Measurements from ENCODE around the gene DLGAP1.

Gene DLGAP1

DNA sequence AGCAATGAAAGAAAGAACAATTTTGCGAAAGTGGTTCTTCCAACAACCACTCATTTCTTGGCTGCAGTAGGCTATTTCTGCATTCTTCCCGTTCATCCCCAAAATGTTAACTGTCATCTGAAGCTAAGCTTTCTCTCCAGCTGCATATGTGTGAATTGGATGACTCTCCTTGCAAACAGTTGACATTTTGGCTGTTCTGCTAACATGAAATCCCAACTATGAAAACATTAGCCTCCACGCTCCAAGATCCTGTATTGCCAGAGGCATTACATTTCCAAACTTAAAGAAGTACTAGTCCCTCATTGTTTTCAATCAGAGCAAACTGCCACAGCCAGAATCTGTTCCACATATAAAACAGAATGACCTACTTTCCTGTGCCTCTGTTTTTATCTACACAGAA, 916.7 kb downstream of the DLGAP1 start:
- TF ChIP-seq EZH2phosphoT487 (conservative IDR thresholded peaks at IDR 0.05; ENCODE audit: low read length), result no peak
- TF ChIP-seq, protein P1, sequence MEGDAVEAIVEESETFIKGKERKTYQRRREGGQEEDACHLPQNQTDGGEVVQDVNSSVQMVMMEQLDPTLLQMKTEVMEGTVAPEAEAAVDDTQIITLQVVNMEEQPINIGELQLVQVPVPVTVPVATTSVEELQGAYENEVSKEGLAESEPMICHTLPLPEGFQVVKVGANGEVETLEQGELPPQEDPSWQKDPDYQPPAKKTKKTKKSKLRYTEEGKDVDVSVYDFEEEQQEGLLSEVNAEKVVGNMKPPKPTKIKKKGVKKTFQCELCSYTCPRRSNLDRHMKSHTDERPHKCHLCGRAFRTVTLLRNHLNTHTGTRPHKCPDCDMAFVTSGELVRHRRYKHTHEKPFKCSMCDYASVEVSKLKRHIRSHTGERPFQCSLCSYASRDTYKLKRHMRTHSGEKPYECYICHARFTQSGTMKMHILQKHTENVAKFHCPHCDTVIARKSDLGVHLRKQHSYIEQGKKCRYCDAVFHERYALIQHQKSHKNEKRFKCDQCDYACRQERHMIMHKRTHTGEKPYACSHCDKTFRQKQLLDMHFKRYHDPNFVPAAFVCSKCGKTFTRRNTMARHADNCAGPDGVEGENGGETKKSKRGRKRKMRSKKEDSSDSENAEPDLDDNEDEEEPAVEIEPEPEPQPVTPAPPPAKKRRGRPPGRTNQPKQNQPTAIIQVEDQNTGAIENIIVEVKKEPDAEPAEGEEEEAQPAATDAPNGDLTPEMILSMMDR (IDR thresholded peaks at IDR 0.05; ENCODE audit: insufficient read depth, low read length, poor library complexity, severe bottlenecking), result no peak
- Histone ChIP-seq H3K9me3 (ENCODE audit: insufficient read depth, low read length) (no peaks in the 10 kb centered on the region), H3K79me2 (ENCODE audit: insufficient read depth, low read length) (no peaks in the 10 kb centered on the region), H3K9ac (ENCODE audit: low read length) (no peak overlapping the region), H3K4me3 (ENCODE audit: insufficient read depth, low read length, poor library complexity, severe bottlenecking) (no peak overlapping the region), H3K9me2 (replicated peaks; ENCODE audit: insufficient read depth, low read length) (no peaks in the 10 kb centered on the region), H2AFZ (ENCODE audit: low read depth, low read length, severe bottlenecking) (no peak overlapping the region), H3K27me3 (ENCODE audit: low read length) (no peaks in the 10 kb centered on the region), H4K20me1 (ENCODE audit: low read depth, low read length) (no peaks in the 10 kb centered on the region), H3K27ac (ENCODE audit: low read depth, low read length) (no peak overlapping the region), H3F3A (ENCODE audit: insufficient read depth) (no peaks in the 10 kb centered on the region), H3K36me3 (ENCODE audit: low read length) (no peaks in the 10 kb centered on the region), H3K4me2 (ENCODE audit: low read depth, low read length, poor library complexity, severe bottlenecking) (no peak overlapping the region)

DNA sequence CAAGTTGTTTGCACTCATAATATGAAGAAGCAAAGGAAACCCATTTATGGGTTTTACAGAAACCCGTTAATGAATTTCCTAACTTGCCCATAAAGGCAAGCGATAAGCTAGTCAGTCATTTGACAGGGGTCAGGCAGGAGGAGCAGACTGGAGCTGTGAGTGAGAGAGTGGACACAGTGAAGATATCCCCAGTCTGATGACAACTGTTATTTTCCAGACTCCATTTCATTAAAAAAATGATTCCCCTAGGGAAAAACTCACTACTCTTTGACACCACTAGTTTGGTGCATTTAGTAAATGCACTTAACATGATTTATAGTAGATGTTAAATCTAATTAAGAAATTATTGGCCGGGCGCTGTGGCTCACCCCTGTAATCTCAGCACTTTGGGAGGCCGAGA, 924.3 kb downstream of the DLGAP1 start:
- Histone ChIP-seq H3K9me3 (ENCODE audit: insufficient read depth, low read length) (no peaks in the 10 kb centered on the region), H3K9ac (ENCODE audit: low read length) (no peak overlapping the region), H3K4me3 (ENCODE audit: insufficient read depth, low read length, poor library complexity, severe bottlenecking) (no peak overlapping the region), H3K36me3 (ENCODE audit: low read length) (no peaks in the 10 kb centered on the region), H2AFZ (ENCODE audit: low read depth, low read length, severe bottlenecking) (no peak overlapping the region), H3K4me2 (ENCODE audit: low read depth, low read length, poor library complexity, severe bottlenecking) (no peak overlapping the region), H3K27ac (ENCODE audit: low read depth, low read length) (no peak overlapping the region), H3K27me3 (ENCODE audit: low read length) (no peaks in the 10 kb centered on the region), H3F3A (ENCODE audit: insufficient read depth) (no peaks in the 10 kb centered on the region), H3K79me2 (ENCODE audit: insufficient read depth, low read length) (no peaks in the 10 kb centered on the region), H4K20me1 (ENCODE audit: low read depth, low read length) (no peaks in the 10 kb centered on the region), H3K9me2 (replicated peaks; ENCODE audit: insufficient read depth, low read length) (no peaks in the 10 kb centered on the region)
- TF ChIP-seq, protein P1 (IDR thresholded peaks at IDR 0.05; ENCODE audit: insufficient read depth, low read length, poor library complexity, severe bottlenecking), result no peak
- no peak for TF ChIP-seq EZH2phosphoT487 (conservative IDR thresholded peaks at IDR 0.05; ENCODE audit: low read length)

DNA sequence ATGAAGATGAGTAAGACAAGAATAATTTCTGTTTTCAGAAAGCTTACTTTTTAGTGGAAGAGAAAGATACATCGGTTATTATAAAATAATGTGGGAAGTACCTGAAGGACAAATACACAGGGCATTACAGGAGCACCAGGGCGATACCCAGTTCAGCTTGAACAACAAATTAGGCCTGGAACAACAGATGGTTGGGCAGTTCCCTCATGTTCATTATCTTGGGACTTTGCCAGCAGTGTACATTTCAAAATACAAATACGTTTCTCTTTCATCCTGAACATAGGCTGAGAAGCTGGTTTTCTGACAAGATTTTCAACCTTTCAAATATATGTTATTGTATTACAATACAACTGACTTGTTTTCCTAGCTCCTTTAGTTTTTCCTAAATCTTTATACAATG, 925.5 kb downstream of the DLGAP1 start:
- no peak overlapping the region for H2AFZ ChIP-seq (ENCODE audit: low read depth, low read length, severe bottlenecking)

More for the DNA sequence above, 925.5 kb downstream of the DLGAP1 start:
- H3K9me2 ChIP-seq (replicated peaks; ENCODE audit: insufficient read depth, low read length), result no peaks in the 10 kb centered on the region
- no peak overlapping the region for H3K4me3 ChIP-seq (ENCODE audit: insufficient read depth, low read length, poor library complexity, severe bottlenecking)
- no peak overlapping the region for H3K9ac ChIP-seq (ENCODE audit: low read length)
- no peaks in the 10 kb centered on the region for H4K20me1 ChIP-seq (ENCODE audit: low read depth, low read length)
- no peaks in the 10 kb centered on the region for H3K79me2 ChIP-seq (ENCODE audit: insufficient read depth, low read length)
- H3K4me2 ChIP-seq (ENCODE audit: low read depth, low read length, poor library complexity, severe bottlenecking), result no peak overlapping the region
- H3K27ac ChIP-seq (ENCODE audit: low read depth, low read length), result no peak overlapping the region
- TF ChIP-seq EZH2phosphoT487 (conservative IDR thresholded peaks at IDR 0.05; ENCODE audit: low read length), result no peak
- TF ChIP-seq, protein P1 (IDR thresholded peaks at IDR 0.05; ENCODE audit: insufficient read depth, low read length, poor library complexity, severe bottlenecking), result no peak
- H3K27me3 ChIP-seq (ENCODE audit: low read length), result no peaks in the 10 kb centered on the region
- no peaks in the 10 kb centered on the region for H3K9me3 ChIP-seq (ENCODE audit: insufficient read depth, low read length)
- no peaks in the 10 kb centered on the region for H3F3A ChIP-seq (ENCODE audit: insufficient read depth)
- no peaks in the 10 kb centered on the region for H3K36me3 ChIP-seq (ENCODE audit: low read length)
